Breast epithelium (tissue), 3 donors: Measurements from ENCODE around the gene NACC2.

Experiments used
- POLR2AphosphoS5 ChIP-seq, 3 donors: sonication (generic); formaldehyde crosslinking; IDR thresholded peaks; one replicate each; pipeline ENCODE4 v1.6.1; 2017; ENCODE audit warnings: antibody characterized with exemption in 3 of 3
- TF ChIP-seq, protein P1 (sequence below), 3 donors: fragments of 450-650 bp; IDR thresholded peaks; one replicate each; pipeline ENCODE4 v1.5.1; 2016 to 2017; ENCODE audit warnings: antibody characterized with exemption in 3 of 3, mild to moderate bottlenecking in 3 of 3, moderate library complexity in 3 of 3

- no peak for TF ChIP-seq POLR2AphosphoS5 (IDR thresholded peaks at IDR 0.05)
- TF ChIP-seq, protein P1, sequence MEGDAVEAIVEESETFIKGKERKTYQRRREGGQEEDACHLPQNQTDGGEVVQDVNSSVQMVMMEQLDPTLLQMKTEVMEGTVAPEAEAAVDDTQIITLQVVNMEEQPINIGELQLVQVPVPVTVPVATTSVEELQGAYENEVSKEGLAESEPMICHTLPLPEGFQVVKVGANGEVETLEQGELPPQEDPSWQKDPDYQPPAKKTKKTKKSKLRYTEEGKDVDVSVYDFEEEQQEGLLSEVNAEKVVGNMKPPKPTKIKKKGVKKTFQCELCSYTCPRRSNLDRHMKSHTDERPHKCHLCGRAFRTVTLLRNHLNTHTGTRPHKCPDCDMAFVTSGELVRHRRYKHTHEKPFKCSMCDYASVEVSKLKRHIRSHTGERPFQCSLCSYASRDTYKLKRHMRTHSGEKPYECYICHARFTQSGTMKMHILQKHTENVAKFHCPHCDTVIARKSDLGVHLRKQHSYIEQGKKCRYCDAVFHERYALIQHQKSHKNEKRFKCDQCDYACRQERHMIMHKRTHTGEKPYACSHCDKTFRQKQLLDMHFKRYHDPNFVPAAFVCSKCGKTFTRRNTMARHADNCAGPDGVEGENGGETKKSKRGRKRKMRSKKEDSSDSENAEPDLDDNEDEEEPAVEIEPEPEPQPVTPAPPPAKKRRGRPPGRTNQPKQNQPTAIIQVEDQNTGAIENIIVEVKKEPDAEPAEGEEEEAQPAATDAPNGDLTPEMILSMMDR (IDR thresholded peaks at IDR 0.05), result no peak
Observed at GRCh38 chr9:135971111-135971766, 123.8 kb downstream of the NACC2 start.
